HEK293 (cell line): ENCODE data around the gene TRAPPC2L.
A peak's percentile ranks its signal among the peaks of the same experiment; 100 is the strongest.

Experiments used
- CTCF ChIA-PET: fragments of 350-600 bp; formaldehyde crosslinking; extraction: SDS; loops from one replicate; lab custom pipeline; 2021; ENCODE audit warnings: antibody characterized with exemption; lab: Yijun Ruan, JAX
- POLR2A ChIA-PET: fragments of 300-600 bp; formaldehyde crosslinking; extraction: SDS; loops from one replicate; lab custom pipeline; 2020; ENCODE audit warnings: antibody characterized with exemption, inconsistent platforms; lab: Yijun Ruan, JAX
- H3K27ac ChIP-seq: fragments of 200-500 bp; sonication (Bioruptor generic); 2 replicates; pipeline ENCODE4 v1.5.1; 2014; ENCODE audit warnings: low read depth, low read length, control low read depth, inconsistent platforms; ENCODE audit errors: extremely low read depth
- H3K36me3 ChIP-seq, 2 experiments: fragments of 200-500 bp in 1 of 2; sonication (Bioruptor generic) in 1 of 2; 1 replicate in 1 of 2; 2 replicates in 1 of 2; pipeline ENCODE4 v1.5.1; 2014 to 2017; ENCODE audit warnings: inconsistent platforms in 2 of 2, low read length in 2 of 2; ENCODE audit not compliant: control insufficient read depth in 2 of 2, insufficient read depth in 1 of 2
- H3K4me1 ChIP-seq: fragments of 200-500 bp; sonication (Bioruptor generic); 2 replicates; pipeline ENCODE4 v1.5.1; 2014; ENCODE audit warnings: mild to moderate bottlenecking, low read length, inconsistent platforms; ENCODE audit not compliant: control insufficient read depth, insufficient read depth
- H3K4me3 ChIP-seq: 2 replicates; pipeline ENCODE4 v1.5.1; 2011; ENCODE audit warnings: low read depth, mild to moderate bottlenecking, control low read depth, low read length, moderate library complexity
- H3K9me3 ChIP-seq: fragments of 200-500 bp; sonication (Bioruptor generic); 2 replicates; pipeline ENCODE4 v1.5.1; 2014; ENCODE audit warnings: low read depth, low read length, inconsistent platforms; ENCODE audit not compliant: control insufficient read depth, insufficient read depth
- EGR2 ChIP-seq: fragments of 450-650 bp; formaldehyde crosslinking; IDR thresholded peaks from 2 replicates; pipeline ENCODE4 v1.5.1; 2016; ENCODE audit warnings: low read depth, missing biosample characterization, missing genetic modification characterization
- GLI2 ChIP-seq: fragments of 450-650 bp; formaldehyde crosslinking; IDR thresholded peaks from 2 replicates; pipeline ENCODE4; 2017; ENCODE audit warnings: missing biosample characterization, missing genetic modification characterization, low read depth, borderline replicate concordance
- GLIS2 ChIP-seq: fragments of 450-650 bp; formaldehyde crosslinking; IDR thresholded peaks from 2 replicates; pipeline ENCODE4 v1.5.1; 2016; ENCODE audit warnings: missing biosample characterization, missing genetic modification characterization
- HOXA7 ChIP-seq: sonication (generic); formaldehyde crosslinking; IDR thresholded peaks from 2 replicates; pipeline ENCODE4 v1.8.1; 2022; ENCODE audit warnings: missing genetic modification reagents, borderline replicate concordance
- KLF16 ChIP-seq: fragments of 450-650 bp; formaldehyde crosslinking; IDR thresholded peaks from 2 replicates; pipeline ENCODE4 v1.5.1; 2017; ENCODE audit warnings: missing biosample characterization, missing genetic modification characterization
- OSR2 ChIP-seq: fragments of 450-650 bp; formaldehyde crosslinking; IDR thresholded peaks from 2 replicates; pipeline ENCODE4 v1.5.1; 2016; ENCODE audit warnings: missing biosample characterization, missing genetic modification characterization
- SP7 ChIP-seq: fragments of 450-650 bp; formaldehyde crosslinking; IDR thresholded peaks from 2 replicates; pipeline ENCODE4 v1.5.1; 2016; ENCODE audit warnings: missing biosample characterization, missing genetic modification characterization
- ZBTB20 ChIP-seq: fragments of 450-650 bp; formaldehyde crosslinking; IDR thresholded peaks from 2 replicates; pipeline ENCODE4 v1.5.1; 2016; ENCODE audit warnings: missing biosample characterization, missing genetic modification characterization
- ZBTB8A ChIP-seq: fragments of 450-650 bp; formaldehyde crosslinking; IDR thresholded peaks from 2 replicates; pipeline ENCODE4 v1.5.1; 2016; ENCODE audit warnings: missing biosample characterization, missing genetic modification characterization
- ZFHX2 ChIP-seq: fragments of 450-650 bp; formaldehyde crosslinking; conservative IDR thresholded peaks from 2 replicates; pipeline ENCODE4 v1.5.1; 2016; ENCODE audit warnings: missing biosample characterization, missing genetic modification characterization
- ZNF133 ChIP-seq: fragments of 450-650 bp; formaldehyde crosslinking; IDR thresholded peaks from 2 replicates; pipeline ENCODE4 v1.5.1; 2016; ENCODE audit warnings: missing biosample characterization, missing genetic modification characterization
- ZNF155 ChIP-seq: fragments of 450-650 bp; formaldehyde crosslinking; IDR thresholded peaks from 2 replicates; pipeline ENCODE4 v1.5.1; 2016; ENCODE audit warnings: missing biosample characterization, missing genetic modification characterization
- ZNF239 ChIP-seq: fragments of 450-650 bp; formaldehyde crosslinking; IDR thresholded peaks from 2 replicates; pipeline ENCODE4 v1.5.1; 2016; ENCODE audit warnings: missing biosample characterization, missing genetic modification characterization
- ZNF302 ChIP-seq: fragments of 450-650 bp; formaldehyde crosslinking; IDR thresholded peaks from 2 replicates; pipeline ENCODE4 v1.5.1; 2016; ENCODE audit warnings: missing biosample characterization, missing genetic modification characterization, low read depth
- ZNF548 ChIP-seq: fragments of 450-650 bp; formaldehyde crosslinking; IDR thresholded peaks from 2 replicates; pipeline ENCODE4 v1.5.1; 2016; ENCODE audit warnings: missing biosample characterization, missing genetic modification characterization
- ZNF600 ChIP-seq: fragments of 450-650 bp; formaldehyde crosslinking; IDR thresholded peaks from 2 replicates; pipeline ENCODE4 v1.5.1; 2016; ENCODE audit warnings: missing biosample characterization, missing genetic modification characterization
- TF ChIP-seq, protein P1 (sequence below): fragments of 450-650 bp; formaldehyde crosslinking; IDR thresholded peaks from 2 replicates; pipeline ENCODE4 v1.5.1; 2016; ENCODE audit warnings: missing biosample characterization, missing genetic modification characterization
- TF ChIP-seq, protein P2 (sequence below): fragments of 450-650 bp; formaldehyde crosslinking; IDR thresholded peaks from 2 replicates; pipeline ENCODE4 v1.5.1; 2016; ENCODE audit warnings: missing biosample characterization, missing genetic modification characterization
- TF ChIP-seq, protein P3 (sequence below): fragments of 450-650 bp; formaldehyde crosslinking; IDR thresholded peaks from 2 replicates; pipeline ENCODE4 v1.5.1; 2016; ENCODE audit warnings: missing biosample characterization, missing genetic modification characterization
- TF ChIP-seq, protein P4 (sequence below): fragments of 450-650 bp; formaldehyde crosslinking; IDR thresholded peaks from 2 replicates; pipeline ENCODE4 v1.5.0; 2017; ENCODE audit warnings: missing biosample characterization, missing genetic modification characterization, borderline replicate concordance
- TF ChIP-seq, protein P5 (sequence below): IDR thresholded peaks from 2 replicates; pipeline ENCODE4 v1.6.1; 2011; ENCODE audit warnings: mild to moderate bottlenecking, low read depth, low read length, borderline replicate concordance
- TF ChIP-seq, protein P6 (sequence below): fragments of 450-650 bp; formaldehyde crosslinking; IDR thresholded peaks from 2 replicates; pipeline ENCODE4 v1.5.1; 2017; ENCODE audit warnings: missing biosample characterization, missing genetic modification characterization

The TRAPPC2L gene

DNA sequence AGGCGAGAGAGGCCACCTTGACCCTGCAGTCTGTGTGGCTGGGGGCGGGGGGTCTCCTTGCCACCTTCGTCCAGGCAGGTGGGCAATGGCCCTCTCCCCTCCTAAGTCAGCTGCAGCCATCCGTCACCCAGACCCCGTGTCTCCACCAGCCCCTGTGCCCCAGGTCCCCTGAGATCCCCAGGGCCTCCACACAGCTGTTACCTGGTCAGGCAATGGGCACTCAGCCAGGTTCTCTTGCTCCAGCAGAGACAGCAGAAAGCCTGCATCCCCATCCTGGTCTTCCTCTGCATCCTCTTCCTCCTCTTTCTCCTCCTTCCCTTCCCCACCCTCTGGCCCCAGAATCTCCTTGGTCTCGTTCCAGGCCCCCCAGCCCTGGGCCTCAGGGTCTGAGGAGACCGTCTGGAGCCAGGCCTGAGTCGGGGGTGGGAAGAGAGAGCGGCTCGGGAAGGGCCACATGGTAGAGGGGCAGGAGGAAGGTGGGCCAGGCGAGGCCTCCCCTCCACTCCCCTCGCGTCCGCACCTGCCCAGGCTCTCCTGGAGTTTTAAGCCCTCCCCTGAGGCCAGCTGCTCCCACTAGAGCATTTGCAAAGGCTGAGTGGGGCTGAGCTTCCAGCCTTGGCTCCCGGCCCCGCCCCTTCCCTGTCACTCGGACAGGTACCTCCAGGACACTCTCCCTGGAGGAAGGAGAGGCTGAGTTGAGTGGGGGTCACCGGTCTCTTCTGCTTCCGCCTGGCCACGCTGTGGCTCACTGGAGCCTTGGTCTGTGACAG lies 9.4 kb downstream of the TRAPPC2L start, which contains the start of gene PABPN1L (continued):
- no peak for TF ChIP-seq OSR2
- no peak for TF ChIP-seq ZNF302 (tag by site-specific recombination)
- TF ChIP-seq, protein P1, sequence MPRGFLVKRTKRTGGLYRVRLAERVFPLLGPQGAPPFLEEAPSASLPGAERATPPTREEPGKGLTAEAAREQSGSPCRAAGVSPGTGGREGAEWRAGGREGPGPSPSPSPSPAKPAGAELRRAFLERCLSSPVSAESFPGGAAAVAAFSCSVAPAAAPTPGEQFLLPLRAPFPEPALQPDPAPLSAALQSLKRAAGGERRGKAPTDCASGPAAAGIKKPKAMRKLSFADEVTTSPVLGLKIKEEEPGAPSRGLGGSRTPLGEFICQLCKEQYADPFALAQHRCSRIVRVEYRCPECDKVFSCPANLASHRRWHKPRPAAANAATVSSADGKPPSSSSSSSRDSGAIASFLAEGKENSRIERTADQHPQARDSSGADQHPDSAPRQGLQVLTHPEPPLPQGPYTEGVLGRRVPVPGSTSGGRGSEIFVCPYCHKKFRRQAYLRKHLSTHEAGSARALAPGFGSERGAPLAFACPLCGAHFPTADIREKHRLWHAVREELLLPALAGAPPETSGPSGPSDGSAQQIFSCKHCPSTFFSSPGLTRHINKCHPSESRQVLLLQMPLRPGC (tag by site-specific recombination): no peak
- no peak for TF ChIP-seq GLI2

DNA sequence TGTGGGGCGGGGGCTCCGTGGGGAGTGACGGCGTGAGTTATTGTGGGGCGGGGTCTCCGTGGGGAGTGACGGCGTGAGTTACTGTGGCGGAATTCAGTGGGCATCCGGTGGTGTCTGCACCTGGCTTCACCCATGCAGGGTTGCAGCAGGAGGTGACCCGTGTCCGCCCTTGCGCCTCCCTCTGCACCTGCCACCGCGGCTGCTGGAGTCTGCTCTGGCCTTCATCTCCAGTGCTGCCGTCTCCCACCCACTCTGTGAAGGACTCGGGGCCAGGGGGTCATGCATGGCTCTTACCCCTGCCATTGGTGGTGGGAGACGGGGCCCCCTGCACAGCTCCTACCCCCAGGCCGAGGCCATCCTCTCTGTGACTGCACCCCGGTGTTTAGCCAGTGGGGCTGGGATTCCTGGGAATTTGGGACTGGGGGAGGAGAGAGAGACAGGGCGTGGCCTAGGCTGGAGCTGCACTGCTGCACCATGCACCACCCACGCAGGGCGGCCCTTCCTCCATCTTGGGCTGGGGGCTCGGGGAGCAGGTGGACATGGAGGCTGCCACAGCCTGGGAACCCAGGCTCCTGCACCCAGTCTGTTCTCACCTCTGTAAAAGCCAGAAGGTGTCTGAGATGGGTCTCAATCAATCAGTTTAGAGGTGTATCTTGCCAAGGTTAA lies 10.8 kb downstream of the TRAPPC2L start:
- H3K4me3 ChIP-seq: no peak overlapping the region
- H3K36me3 ChIP-seq: peaks cover 0 to 3% of the 10 kb centered on the region in 2 experiments; a peak in 1 of 3 replicates
- ChIA-PET POLR2A (no interaction called here), CTCF (interaction anchor here (0.9 kb wide), 1 partner anchor 10 kb away, joined by 4 read pairs; no protein-coding TSS in a partner anchor)
- no peaks in the 10 kb centered on the region for H3K9me3 ChIP-seq
- TF ChIP-seq GLI2: no peak
- TF ChIP-seq ZNF548 (tag by site-specific recombination): no peak
- no peak for TF ChIP-seq SP7 (tag by site-specific recombination)
- TF ChIP-seq GLIS2 (tag by site-specific recombination): 0 out of 2 replicates have a peak, but pooled peaks have one; percentile 13
- TF ChIP-seq, protein P2, sequence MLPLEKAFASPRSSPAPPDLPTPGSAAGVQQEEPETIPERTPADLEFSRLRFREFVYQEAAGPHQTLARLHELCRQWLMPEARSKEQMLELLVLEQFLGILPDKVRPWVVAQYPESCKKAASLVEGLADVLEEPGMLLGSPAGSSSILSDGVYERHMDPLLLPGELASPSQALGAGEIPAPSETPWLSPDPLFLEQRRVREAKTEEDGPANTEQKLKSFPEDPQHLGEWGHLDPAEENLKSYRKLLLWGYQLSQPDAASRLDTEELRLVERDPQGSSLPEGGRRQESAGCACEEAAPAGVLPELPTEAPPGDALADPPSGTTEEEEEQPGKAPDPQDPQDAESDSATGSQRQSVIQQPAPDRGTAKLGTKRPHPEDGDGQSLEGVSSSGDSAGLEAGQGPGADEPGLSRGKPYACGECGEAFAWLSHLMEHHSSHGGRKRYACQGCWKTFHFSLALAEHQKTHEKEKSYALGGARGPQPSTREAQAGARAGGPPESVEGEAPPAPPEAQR: no peak
- peak; percentile 4; the same call in 1 of the 2 replicates for TF ChIP-seq EGR2 (tag by site-specific recombination)
- TF ChIP-seq, protein P3, sequence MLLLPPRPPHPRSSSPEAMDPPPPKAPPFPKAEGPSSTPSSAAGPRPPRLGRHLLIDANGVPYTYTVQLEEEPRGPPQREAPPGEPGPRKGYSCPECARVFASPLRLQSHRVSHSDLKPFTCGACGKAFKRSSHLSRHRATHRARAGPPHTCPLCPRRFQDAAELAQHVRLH (tag by site-specific recombination): no peak
- TF ChIP-seq ZNF155 (tag by site-specific recombination): no peak
- no peak for TF ChIP-seq KLF16 (tag by site-specific recombination)
- TF ChIP-seq ZFHX2 (tag by site-specific recombination): 0 out of 2 replicates have a peak, but pooled peaks have one; percentile 11
- no peak for TF ChIP-seq ZNF133
- TF ChIP-seq ZNF239 (tag by site-specific recombination): no peak
- no peak for TF ChIP-seq ZBTB20 (tag by site-specific recombination)
- H3K27ac ChIP-seq: no peak overlapping the region
- no peaks in the 10 kb centered on the region for H3K4me1 ChIP-seq

DNA sequence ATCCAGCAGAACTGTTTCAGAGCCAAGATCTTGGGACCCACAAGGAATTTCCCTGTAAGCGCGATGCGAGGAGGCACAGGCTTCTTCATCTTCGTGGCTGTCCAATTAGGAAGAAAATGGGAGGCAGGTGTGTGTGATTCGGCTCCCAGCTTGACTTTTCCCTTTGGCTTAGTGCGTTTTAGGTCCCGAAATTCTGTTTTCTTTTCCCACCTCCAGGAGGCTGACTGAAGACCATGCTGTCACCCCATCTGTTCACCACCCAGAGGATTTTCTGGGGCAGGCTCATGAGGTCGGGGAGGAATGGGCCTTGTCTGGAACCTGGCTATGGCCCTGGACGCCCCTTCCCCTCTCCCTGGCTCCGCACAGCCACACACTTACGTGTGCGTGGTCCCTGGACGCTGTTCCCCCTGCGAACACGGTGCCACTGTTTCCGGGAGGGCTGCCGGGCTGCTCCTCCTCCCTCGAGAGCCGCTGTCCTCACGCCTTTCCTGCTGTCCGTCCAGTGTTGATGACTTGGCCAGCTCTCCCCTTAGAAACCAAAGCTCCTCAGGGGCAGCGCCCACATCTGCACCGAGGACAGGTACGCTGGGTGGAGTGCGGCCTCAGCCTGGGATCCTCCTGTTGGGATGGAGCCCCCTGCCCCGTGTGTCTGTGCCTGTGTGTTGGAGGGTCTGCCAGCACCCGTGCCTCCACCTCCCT lies 12.2 kb downstream of the TRAPPC2L start:
- H3K4me3 ChIP-seq: no peak overlapping the region
- no peaks in the 10 kb centered on the region for H3K9me3 ChIP-seq
- no peak overlapping the region for H3K27ac ChIP-seq
- no peak for TF ChIP-seq ZBTB8A (tag by site-specific recombination)
- TF ChIP-seq, protein P4, sequence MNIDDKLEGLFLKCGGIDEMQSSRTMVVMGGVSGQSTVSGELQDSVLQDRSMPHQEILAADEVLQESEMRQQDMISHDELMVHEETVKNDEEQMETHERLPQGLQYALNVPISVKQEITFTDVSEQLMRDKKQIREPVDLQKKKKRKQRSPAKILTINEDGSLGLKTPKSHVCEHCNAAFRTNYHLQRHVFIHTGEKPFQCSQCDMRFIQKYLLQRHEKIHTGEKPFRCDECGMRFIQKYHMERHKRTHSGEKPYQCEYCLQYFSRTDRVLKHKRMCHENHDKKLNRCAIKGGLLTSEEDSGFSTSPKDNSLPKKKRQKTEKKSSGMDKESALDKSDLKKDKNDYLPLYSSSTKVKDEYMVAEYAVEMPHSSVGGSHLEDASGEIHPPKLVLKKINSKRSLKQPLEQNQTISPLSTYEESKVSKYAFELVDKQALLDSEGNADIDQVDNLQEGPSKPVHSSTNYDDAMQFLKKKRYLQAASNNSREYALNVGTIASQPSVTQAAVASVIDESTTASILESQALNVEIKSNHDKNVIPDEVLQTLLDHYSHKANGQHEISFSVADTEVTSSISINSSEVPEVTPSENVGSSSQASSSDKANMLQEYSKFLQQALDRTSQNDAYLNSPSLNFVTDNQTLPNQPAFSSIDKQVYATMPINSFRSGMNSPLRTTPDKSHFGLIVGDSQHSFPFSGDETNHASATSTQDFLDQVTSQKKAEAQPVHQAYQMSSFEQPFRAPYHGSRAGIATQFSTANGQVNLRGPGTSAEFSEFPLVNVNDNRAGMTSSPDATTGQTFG (tag by site-specific recombination): no peak
- TF ChIP-seq ZNF600 (tag by site-specific recombination): no peak
- TF ChIP-seq, protein P5, sequence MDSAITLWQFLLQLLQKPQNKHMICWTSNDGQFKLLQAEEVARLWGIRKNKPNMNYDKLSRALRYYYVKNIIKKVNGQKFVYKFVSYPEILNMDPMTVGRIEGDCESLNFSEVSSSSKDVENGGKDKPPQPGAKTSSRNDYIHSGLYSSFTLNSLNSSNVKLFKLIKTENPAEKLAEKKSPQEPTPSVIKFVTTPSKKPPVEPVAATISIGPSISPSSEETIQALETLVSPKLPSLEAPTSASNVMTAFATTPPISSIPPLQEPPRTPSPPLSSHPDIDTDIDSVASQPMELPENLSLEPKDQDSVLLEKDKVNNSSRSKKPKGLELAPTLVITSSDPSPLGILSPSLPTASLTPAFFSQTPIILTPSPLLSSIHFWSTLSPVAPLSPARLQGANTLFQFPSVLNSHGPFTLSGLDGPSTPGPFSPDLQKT: no peak
- TF ChIP-seq HOXA7 (CRISPR knock-in tag): no peak
- TF ChIP-seq, protein P6, sequence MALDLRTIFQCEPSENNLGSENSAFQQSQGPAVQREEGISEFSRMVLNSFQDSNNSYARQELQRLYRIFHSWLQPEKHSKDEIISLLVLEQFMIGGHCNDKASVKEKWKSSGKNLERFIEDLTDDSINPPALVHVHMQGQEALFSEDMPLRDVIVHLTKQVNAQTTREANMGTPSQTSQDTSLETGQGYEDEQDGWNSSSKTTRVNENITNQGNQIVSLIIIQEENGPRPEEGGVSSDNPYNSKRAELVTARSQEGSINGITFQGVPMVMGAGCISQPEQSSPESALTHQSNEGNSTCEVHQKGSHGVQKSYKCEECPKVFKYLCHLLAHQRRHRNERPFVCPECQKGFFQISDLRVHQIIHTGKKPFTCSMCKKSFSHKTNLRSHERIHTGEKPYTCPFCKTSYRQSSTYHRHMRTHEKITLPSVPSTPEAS (tag by site-specific recombination): no peak
- ChIA-PET CTCF (no interaction called here), POLR2A (no interaction called here)
- H3K36me3 ChIP-seq: no peaks in the 10 kb centered on the region
- H3K4me1 ChIP-seq: no peaks in the 10 kb centered on the region
